HG03139 (cell line): Measurements from ENCODE around the gene NHLH1.

Experiments used
- ATAC-seq: cut with Tn5 transposase; IDR thresholded peaks from one replicate; pipeline ENCODE4 v1.9.1; 2021; ENCODE audit not compliant: unreplicated experiment

The NHLH1 gene

DNA sequence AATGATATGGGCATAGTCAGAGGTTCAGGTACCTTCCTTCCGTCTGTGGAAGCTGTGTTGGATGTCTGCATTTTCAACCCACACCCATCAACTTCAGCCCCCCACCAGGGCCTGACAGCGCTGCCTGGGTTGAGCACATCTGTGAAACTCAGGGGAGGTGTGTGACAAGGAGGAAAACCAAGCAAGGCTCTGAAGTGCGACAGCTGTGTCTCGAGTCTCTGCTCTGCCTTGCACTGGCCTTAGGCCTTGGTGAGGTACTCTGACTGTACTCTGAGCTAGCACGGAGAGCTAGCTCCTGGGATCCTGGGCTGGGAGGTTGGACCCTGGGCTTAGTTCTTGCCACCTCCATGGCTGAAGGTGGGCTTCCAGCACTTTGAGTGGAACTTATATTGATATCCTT, 42.6 kb downstream of the NHLH1 start:
- no peak for ATAC-seq

GRCh38 chr1:160410406-160411005, 43.6 kb downstream of the NHLH1 start:
- no peak for ATAC-seq

DNA sequence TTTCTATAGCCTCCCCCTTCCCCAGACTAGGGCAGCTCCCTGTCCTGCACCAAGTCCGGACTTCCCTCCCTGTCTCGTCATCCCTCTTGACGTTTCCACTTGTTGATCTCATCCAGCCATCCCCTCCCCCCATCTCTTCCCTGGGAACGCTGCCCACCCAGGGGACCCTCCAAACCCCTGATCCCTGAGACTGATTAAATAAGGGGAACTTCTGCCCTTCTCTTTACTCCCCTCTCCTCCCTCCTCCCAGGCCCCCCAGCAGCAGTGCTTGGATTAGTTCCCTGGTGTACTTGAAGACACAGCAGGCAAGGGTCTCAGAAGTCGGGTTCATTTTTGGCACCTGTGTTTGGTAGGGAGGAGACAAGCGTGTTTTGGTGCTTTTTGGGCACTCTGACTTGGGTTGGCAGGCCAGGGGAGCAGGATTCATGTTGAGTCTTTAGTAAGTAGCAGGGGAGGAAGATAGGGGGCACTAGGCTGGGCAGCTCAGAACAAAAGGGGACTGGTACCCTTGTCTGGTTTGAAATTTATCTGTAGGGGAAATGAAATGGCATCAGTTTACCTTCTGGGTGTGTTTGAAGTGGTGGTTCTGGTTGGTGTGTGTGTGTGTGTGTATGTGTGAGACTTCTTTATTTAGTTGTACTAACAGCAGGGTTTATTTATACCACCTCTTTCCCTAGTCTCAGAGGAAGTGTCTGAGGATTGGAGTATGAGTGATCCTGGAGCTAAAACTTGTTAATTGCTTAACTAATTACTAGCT, 44.6 kb downstream of the NHLH1 start:
- ATAC-seq, result no peak

GRCh38 chr1:160412028-160412362, 45.1 kb downstream of the NHLH1 start:
- no peak for ATAC-seq

DNA sequence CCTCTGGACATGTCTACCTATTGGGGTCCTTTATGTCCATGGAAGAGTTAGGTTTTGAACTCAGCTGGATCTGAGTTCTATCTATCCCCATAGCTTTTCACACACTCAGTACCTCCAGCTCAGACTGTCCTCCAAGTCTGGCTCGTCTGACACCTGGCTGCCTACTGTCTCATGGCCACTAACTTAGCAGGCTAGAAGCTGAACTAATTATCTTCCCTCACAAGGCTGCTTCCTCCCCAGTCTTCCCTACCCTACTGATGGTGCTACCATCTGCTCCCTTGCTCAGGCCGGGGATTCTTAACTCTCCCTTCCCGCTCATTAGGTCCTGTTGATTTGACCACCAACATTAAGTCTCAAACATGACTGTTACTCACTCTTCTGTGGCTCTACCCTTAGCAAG, 46.8 kb downstream of the NHLH1 start:
- ATAC-seq, result no peak

DNA sequence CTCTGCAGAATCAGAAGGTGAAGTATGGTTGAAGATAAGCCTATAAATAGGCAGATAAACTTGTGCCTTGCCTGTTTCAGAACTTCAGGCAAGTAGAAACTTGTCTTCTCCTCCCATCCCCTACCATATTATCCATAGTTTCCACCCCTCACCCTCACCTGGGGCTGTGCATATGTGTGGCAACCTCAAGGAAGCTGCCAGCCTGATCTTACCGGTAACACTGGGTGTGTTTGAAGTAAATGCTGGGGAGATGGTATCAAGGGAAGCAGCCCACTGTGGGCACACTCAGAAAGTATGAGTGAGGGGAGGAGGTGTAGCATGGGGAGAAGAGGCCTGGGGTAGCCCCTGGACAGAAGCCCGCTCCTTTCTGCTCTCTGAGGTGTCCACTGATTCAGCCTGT, 48.0 kb downstream of the NHLH1 start:
- ATAC-seq, result no peak

DNA sequence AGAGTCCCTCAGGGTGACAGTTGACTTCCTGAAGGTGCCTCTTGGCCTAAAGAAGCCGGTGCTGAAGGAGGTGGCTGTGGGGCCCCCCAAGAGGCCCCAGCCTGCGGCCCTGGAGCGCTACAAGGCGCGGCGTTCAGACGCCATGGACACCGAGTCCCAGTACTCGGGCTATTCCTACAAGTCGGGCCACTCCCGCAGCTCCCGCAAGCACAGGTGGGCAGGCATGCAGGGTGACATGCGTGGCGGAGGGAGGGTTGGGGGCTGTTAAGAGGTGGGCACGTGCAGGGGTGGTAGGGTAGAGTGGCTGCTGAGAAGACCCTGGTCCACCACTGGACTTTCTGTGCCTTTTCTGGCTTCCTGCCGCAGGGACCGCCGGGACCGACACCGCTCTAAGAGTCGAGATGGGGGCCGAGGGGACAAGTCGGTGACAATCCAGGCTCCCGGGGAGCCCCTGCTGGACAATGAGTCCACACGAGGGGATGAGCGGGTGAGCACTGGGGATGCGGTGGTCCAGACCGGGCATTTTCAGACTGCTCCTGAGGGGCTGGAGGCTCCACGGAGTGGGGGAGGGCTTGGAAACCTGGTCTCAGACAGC, 48.9 kb downstream of the NHLH1 start:
- ATAC-seq, result no peak

GRCh38 chr1:160416369-160416768, 49.5 kb downstream of the NHLH1 start:
- no peak for ATAC-seq

- no peak for ATAC-seq
These were observed 51.6 kb downstream of the NHLH1 start for GRCh38 chr1:160418483-160418882.

DNA sequence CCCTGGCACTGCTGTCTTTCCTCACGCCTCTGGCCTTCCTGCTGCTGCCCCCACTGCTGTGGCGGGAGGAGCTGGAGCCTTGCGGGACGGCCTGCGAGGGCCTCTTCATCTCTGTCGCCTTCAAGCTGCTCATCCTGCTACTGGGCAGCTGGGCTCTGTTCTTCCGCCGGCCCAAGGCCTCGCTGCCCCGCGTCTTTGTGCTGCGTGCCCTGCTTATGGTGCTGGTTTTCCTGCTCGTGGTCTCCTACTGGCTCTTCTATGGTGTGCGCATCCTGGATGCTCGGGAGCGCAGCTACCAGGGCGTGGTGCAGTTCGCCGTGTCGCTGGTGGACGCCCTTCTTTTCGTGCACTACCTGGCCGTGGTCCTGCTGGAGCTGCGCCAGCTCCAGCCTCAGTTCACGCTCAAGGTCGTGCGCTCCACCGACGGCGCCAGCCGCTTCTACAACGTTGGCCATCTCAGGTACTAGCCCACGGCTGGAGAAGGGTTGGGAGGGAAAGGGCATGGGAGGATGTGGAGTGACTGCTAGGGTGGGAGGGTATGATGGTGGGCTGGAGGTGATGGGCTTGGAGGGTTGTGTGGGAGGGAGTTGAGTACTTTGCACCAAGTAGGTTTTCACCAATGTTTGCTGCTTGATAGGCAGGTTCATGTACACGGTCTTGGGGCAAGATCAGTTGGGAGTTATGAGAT, 52.4 kb downstream of the NHLH1 start:
- ATAC-seq, result no peak

DNA sequence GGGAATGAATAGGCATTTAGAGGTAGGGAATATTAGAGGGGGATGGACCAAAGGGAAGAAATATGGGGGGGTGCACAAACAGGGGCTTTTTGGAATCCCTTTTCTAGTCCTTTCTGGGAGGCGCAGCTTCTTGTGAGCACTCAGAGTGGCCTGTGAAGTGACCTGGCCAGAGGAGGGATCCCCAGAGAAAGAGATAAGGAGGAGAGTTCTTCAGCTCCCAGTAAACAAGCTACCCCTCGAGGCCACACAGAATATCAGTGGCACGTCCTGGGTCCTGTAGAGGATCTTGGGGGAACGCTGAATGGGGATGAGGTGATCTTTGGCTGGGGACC, 52.9 kb downstream of the NHLH1 start:
- ATAC-seq, result no peak

GRCh38 chr1:160420881-160421842, 54.3 kb downstream of the NHLH1 start:
- ATAC-seq, result no peak

DNA sequence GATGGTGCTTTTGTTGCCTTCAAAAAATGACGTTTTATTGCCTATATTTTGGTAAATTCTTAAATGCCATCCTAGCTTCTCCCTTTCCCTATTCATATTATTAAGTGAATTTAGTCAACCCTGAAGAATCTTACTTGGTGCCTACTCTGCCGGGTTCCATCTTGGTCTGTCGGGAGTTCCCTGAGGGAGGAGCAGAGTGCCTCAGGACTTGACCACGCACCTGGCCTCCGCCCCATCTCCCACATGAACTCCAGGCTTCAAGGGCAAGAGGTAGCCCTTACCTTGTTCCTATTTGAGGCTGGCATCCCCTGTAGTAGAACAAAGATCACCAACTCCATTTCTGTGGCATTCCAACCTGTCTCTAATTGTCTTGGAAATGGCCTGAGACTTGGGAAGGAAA, 55.0 kb downstream of the NHLH1 start:
- ATAC-seq, result no peak
